HG02885 (cell line): ENCODE data around the gene MKRN2OS.

Experiments
- ATAC-seq: cut with Tn5 transposase; IDR thresholded peaks from one replicate; pipeline ENCODE4 v1.9.1; 2021; ENCODE audit warnings: mild to moderate bottlenecking; ENCODE audit not compliant: unreplicated experiment, poor library complexity

The MKRN2OS gene

DNA sequence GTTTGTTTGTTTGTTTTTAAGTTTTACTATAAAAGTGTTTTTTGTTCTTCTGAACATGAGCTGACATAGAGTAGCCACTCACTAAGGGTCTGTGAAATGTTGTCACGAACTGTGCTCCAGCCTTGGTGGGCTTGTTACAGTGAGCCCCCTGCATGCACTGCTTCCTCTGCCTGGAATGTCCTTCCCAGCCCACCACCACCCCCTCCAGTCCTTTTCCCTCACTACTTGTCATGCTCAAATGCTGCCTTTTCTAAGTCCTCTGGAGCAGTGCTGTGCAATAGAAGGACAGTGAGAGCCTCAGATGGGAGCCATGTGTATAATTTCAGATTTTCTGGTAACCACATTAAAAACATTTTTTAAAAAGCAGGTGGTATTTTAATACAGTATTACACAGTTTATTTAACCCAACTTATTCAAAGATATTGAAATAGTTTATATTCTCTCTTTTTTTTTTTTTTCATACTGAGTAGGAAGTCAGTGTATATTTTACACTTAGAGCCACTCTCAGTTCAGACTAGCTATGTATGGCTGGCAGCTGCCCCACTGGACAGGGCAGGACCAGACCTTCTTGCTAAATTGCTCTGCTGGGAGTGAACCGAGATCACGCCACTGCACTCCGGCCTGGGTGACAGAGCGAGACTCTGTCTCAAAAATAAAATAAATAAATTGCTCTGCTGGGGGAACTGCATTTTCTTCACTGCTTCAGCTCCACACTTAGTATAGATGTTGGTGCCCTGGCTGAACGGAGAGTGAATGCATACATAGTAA lies 26.9 kb downstream of the MKRN2OS start:
- no peak for ATAC-seq

DNA sequence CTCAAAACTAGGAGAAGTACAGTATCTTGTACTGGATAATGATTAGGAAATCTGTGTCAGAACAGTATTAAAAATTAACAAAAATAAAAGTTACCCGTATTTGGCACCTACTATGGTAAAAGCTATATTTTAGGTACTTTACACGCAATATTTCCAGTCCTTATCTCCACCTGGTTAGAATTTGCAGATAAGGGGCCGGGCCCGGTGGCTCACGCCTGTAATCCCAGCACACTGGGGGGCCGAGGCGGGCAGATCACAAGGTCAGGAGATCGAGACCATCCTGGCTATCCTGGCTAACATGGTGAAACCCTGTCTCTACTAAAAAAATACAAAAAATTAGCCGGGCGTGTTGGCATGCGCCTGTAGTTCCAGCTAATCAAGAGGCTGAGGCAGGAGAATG lies 28.4 kb downstream of the MKRN2OS start:
- no peak for ATAC-seq

DNA sequence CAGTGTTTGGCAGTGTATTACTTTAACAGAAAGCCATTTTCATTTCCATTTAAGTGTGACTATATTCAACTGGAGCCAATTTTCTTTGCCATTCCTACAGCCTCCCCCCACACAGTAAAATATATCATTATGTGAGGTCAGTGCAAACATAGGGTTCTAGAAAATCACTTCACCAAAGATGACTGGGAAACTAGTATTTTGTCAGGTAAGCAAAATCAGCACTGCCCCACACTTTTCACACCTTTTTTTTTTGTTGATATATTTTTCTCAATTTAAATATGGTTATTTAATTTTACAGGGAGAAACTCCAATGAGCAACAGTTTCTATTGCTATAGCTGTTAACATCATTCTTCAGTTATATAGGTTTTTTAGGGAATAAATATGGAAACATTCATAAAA lies 29.7 kb downstream of the MKRN2OS start:
- ATAC-seq, result no peak

DNA sequence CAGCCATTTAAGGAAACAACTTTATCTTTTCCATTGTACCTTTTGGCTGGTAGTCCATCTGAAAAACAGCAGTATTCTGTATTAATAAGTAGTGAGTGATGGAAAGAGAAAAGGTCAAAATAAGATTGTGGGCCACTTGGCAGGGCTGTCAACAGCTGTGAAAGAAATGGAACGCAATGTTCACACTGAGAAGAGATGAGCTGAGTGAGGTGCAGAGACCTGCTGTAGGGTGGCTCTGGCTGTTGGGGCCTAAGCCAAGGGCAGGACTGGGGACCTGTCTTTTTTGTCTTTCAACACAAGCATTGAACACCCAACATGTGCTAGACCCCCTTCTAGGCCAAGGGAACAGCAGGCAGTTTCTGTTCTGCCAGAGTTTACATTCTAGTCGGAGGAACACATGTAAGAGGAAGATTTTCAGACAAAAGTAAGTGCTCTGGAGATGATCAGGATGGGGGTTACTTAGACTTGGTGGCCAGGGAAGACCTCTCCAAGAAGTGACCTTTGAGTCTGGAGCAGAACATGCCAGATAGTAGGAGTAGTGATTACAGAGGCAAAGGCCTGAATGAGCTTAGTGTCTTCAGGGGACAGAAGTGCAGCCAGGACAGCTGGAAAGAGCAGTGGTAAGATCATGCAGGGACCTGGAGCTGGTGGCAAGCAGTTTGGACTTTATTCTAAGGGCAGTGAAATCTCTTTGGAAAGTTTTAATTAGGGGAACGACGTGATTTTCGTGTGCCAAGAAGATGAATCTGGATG lies 31.4 kb downstream of the MKRN2OS start:
- no peak for ATAC-seq

DNA sequence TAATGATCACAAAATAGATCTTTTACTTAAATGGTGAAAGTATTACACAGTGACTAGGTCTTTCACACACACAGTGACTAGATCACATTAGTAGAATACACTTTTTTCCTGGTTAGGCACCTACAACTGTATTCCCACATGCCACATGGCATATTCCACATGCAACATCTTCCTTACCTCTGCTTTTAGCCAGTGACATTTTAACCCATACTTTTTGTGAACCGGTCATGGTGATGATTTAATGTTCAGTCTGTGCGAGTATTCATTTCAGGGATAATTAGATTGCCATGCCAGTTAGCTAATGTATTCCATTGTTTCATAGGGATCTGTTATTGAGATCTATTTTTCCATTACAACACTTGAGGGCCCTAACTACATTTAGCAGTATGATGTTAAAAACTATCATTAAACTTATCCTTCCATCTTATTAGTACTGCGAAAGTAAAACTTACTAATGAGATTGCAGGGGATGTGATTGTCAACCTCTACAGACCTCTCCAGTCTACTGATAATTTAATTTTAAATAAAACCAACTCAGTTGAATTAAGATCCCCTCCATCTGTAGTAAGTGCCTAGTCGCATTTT lies 32.7 kb downstream of the MKRN2OS start:
- ATAC-seq, result no peak

DNA sequence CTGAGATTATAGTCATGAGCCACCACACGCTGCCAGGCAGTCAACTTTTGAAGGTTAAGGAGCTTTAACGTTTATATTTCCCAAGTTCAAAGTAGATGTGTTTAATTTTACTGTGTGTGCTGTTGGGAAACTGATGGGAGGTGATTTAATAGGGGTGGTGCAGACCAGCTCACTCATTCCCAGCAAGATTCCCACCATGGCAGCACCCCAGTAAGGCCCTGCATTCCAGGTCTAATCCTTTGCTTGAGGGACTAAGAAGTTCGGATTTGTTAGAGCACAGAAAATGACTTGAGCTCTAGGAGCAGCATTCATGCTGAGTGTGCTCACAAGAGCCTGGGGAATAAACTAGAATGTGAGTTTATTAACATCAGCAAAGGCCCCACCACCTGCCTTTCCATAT lies 35.8 kb downstream of the MKRN2OS start:
- no peak for ATAC-seq

DNA sequence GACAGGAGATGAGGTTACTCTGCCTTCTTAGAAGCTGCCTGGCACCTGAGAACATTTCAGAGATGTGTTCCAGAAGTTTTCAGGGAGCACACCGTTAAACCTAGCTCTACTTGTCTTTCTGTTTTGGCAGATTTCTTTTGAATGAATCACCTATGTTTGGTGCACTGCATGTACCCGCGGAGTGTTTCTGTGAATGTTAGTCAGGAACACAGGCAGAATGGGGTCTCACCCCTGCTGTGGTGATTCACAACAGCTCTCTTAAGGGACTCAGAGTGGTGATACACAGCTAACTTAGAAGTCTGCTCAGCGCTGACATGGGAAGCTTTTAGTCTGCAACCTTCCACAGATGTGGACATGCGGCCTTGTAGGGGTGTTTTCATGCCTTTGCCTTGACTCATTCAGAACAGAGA lies 37.0 kb downstream of the MKRN2OS start:
- no peak for ATAC-seq

DNA sequence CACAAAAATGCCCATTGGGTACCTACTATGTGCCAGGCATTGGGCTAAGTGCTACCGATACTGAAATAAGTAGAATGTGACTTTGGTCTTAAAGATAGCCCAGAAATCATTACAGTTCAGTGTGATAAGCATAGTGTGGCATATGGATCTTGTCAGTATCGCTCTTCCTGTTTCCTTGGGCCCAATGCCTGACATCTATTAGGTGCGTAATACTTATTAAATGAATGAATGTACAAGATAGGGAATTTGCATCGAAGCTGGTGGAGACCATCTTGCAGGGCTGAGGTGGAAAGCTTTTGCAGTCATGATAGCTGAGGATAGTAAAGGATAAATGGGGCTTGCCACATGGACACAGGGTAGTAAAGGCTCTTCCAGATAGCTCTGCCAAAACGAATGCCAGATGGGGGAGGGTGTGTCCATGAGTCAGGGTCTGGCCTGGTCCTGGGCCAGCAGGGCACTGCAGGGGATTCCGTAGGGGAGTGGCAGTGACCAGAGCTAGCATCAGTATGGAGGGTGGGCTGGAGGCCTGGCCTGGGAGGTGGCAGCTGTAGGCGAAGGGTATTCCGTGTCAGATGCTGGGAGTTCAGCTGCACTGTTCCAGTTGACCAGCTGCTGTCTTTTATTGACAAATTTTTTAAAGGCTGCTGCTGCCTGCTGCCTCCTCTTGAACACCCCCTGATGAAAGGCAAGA lies 37.6 kb downstream of the MKRN2OS start:
- ATAC-seq, result no peak

DNA sequence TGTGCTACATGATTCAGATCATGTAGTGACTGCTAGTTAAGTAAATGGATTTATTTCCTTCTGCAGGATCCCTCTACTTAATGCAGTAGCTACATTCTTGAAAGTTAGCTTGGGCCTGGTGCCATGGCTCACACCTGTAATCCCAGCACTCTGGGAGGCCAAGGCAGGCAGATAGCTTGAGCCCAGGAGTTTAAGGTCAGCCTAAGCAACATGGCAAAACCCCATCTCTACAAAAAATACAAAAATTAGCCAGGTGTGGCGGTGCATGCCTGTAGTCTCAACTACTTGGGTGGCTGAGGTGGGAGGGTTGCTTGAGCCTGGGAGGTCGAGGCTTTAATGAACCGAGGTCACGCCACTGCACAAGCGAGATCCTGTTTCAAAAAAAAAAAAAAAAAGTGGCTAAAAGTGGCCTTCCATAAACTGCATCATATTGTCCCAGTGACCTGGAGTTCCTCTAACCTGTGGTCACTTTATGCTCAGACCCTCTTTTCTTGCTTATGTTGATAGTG lies 39.0 kb downstream of the MKRN2OS start:
- no peak for ATAC-seq

DNA sequence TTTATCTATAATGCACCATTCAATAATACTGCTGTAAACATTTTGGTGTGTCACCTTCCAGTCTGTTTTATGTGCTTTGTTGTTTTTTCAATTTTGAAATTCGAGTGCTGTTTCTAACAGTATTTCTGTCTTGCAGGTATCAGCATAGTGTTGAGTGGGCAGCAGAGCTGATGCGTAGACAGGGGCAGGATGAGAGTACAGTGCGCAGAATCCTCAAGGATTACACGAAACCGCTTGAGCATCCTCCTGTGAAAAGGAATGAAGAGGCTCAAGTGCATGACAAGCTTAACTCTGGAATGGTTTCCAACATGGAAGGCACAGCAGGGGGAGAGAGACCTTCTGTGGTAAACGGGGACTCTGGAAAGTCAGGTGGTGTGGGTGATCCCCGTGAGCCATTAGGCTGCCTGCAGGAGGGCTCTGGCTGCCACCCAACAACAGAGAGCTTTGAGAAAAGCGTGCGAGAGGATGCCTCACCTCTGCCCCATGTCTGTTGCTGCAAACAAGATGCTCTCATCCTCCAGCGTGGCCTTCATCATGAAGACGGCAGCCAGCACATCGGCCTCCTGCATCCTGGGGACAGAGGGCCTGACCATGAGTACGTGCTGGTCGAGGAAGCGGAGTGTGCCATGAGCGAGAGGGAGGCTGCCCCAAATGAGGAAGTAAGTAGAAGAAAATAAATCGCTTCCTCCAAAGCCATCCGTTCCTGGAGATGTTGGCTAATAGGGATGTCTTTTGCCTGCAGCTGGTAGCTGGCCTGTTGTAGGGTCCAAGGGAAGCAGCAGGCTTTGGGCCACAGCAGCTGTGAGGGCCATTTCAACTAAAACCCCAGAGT lies 42.0 kb downstream of the MKRN2OS start:
- no peak for ATAC-seq

DNA sequence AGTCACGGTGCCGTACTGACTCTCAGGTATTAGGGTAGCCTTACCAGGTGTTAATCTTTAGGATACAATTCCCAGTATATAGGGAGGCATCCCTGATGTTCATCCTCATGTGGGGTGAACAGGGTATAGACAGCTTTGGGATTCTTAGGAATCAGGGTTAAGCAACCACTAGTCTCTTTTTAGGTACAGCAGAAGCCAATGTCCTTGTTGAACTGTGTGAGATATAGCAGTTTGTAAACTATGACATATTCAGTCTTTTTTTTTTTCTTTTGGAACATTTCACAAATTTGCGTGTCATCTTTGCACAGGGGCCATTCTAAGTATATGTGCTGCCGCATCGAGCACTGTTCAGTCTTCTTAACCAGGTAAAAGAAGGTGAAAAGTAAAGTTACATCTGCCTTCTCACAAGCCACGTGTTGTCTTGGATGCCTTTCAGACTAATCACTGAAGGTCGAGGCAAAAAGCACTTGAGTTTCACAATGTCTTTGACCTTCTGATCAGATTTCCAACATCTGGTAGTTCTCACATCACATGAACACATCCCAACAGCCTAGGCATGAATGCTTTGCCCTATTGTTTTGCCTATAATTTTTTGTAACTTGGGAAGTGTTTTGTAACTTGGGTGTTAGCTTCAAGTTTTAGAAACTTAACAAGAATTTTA lies 43.8 kb downstream of the MKRN2OS start:
- ATAC-seq, result no peak

DNA sequence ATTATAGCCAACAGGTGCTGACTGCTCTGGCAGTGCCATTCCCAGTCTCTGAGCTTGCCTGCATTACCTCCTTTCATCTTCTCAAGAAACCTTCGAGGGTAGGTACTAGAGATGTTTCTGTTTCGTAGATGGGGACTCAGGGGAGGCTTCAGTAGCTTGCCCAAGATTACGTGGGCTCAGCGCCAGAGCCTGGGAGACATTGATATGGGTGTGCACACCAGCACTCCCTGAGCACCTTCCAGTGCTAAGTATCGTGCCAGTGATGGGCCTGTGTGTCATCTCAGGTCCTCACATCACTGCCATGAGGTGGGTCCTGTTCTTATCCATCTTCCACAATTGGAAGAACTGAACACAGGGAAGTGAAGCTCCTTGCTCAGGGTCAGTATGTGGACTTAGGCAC lies 45.8 kb downstream of the MKRN2OS start:
- ATAC-seq, result no peak

DNA sequence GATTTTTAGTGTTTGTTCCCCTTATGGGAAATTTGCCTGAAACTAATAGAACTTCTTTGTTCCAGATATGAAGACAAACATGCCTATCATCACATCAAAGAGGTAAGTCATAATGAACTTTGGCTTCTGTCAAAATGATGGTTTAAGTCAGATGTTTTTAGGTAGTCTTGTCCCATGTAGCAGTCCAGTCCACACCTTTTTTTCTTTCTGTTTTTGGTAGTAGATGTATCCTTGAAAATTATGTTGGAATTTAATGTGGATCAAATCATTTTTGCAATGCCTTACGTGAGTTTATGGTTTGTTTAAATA lies 48.9 kb downstream of the MKRN2OS start:
- ATAC-seq, result no peak

DNA sequence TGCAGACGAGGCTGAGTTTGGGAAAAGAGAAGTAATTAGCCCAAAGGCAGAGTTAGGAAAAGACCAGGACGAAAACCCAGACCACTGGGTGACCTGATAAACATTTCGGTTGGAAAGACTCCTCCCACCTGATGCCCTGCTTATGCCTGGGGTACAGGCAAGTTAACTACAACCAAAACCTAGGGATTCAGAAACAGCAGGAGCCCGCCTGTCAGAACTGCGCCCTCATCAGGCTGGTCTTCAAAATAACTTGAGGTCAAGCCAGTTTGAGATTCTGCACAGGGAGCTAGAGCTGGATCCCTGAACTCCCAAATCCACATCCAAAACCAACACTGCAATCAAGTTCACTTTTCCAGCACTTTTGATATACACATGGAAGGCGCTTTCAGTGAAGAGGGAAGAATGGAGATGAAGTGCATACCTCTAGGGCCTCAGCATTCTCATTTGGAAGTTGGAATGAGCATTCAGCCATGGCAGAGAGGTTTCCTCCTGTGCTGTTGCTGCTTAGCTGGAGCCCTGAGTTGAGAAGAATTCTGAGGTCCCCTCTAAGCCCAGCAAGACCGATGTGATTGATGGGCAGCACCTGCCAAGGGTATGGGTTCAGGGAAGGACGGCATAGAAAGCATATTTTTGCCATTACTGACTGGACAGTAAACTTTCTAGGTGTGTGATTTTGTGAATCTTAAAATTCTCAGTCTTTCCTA lies 49.4 kb downstream of the MKRN2OS start:
- ATAC-seq, result no peak

DNA sequence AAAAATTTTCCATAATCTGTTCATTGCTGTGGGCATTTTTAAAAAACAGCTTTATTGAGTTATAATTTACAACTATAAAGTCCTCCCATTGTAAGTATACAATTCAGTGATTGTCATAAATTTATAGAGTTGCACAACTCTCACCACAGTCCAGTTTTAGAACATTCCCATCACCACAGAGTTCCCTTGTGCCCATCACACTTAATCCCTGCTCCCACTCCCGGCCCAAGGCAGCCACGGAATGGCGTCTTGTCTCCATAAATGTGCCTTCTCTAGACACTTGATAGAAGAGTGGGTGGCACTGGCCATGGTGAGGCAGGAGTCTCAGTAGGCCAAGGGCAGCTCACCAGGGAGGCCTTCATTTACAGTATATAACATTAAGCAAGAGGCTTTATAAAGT lies 54.8 kb downstream of the MKRN2OS start:
- ATAC-seq, result no peak

DNA sequence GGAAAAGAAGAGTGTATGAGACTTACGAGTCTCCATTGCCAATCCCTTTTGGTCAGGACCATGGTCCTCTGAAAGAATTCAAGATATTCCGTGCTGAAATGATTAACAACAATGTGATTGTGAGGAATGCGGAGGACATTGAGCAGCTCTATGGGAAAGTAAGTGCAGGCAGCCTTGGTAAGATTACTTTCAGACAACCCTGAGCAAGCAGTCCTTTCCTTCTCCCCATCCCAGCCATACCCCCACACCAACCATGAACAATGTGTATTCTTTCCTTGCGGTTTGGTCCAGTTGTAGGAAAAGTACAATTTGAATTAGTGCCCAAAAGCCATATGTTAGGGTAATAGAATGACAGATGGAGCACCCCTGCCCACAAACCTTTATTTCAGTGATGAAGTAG lies 55.5 kb downstream of the MKRN2OS start:
- ATAC-seq, result no peak
